Esophagus (tissue), 2 donors: ENCODE measurements around the gene RHOB. TPM values are rescaled to one million over a fixed set of nuclear protein-coding genes. Genes with fewer than 3 reads are reported as not detected.

Experiments used
- H3K27ac ChIP-seq, 2 donors: one replicate each; pipeline ENCODE4 v1.5.1; 2013; ENCODE audit warnings: low read depth in 2 of 2, mild to moderate bottlenecking in 2 of 2, inconsistent platforms in 1 of 2, low read length in 1 of 2, moderate library complexity in 1 of 2
- H3K27me3 ChIP-seq, 2 donors: one replicate each; pipeline ENCODE4 v1.6.1; 2013; ENCODE audit warnings: low read length in 2 of 2, control low read depth in 1 of 2, mild to moderate bottlenecking in 1 of 2; ENCODE audit not compliant: insufficient read depth in 2 of 2, control insufficient read depth in 1 of 2
- H3K36me3 ChIP-seq, 2 donors: one replicate each; pipeline ENCODE4 v1.6.1; 2013; ENCODE audit warnings: low read length in 1 of 2; ENCODE audit not compliant: control insufficient read depth in 2 of 2, insufficient read depth in 2 of 2
- H3K4me1 ChIP-seq, 2 donors: one replicate each; pipeline ENCODE4 v1.6.1; 2013; ENCODE audit warnings: low read length in 1 of 2; ENCODE audit not compliant: control insufficient read depth in 2 of 2, insufficient read depth in 2 of 2
- H3K4me3 ChIP-seq, 2 donors: one replicate each; pipeline ENCODE4 v1.5.1; 2013; ENCODE audit warnings: low read length in 2 of 2, mild to moderate bottlenecking in 2 of 2, low read depth in 1 of 2, moderate library complexity in 1 of 2
- H3K9me3 ChIP-seq, 2 donors: one replicate each; pipeline ENCODE4 v1.6.1; 2013; ENCODE audit warnings: mild to moderate bottlenecking in 2 of 2, low read depth in 1 of 2, low read length in 1 of 2, moderate library complexity in 1 of 2; ENCODE audit not compliant: control insufficient read depth in 2 of 2, insufficient read depth in 1 of 2
- WGBS, 2 donors: extraction: QIAGEN DNeasy Blood & Tissue Kit; methylation state at CpG; one replicate each; pipeline ENCODE4 v1.1.7; 2013; 5-methylcytosine and 5-hydroxymethylcytosine counted together
- polyA plus RNA-seq, 2 donors: library from polyadenylated mRNA; stranded (reverse); fragments of 200-250 nt; gene quantifications; one replicate each; pipeline ENCODE4 v1.2.3, GENCODE V29; 2013
- donor health status: healthy with polysubstance abuse.
- donor health status: Bipolar disorder and iron deficiency.

Gene RHOB
- polyA plus RNA-seq, 2 donors = 33.4 to 99.3 TPM

GRCh38 chr2:20428717-20429490 lies 18.0 kb upstream of the RHOB start:
- H3K27me3 ChIP-seq = no peaks in the 10 kb centered on the region
- no peak overlapping the region for H3K4me3 ChIP-seq
- H3K36me3 ChIP-seq = no peaks in the 10 kb centered on the region
- no peaks in the 10 kb centered on the region for H3K9me3 ChIP-seq
- no peak overlapping the region for H3K27ac ChIP-seq
- peaks cover 6 to 7% of the 10 kb centered on the region in 2 donors for H3K4me1 ChIP-seq
- 89% methylated on average over 11 of the region's 11 CpGs for WGBS, 2 donors

GRCh38 chr2:20429528-20429927 lies 17.3 kb upstream of the RHOB start:
- WGBS, 2 donors = 38 to 43% methylated on average over 1 of the region's 1 CpG
- H3K36me3 ChIP-seq = no peaks in the 10 kb centered on the region

GRCh38 chr2:20430035-20430434 lies 16.8 kb upstream of the RHOB start:
- H3K4me3 ChIP-seq = no peak overlapping the region
- no peaks in the 10 kb centered on the region for H3K27me3 ChIP-seq
- 75 to 82% methylated on average over 4 of the region's 4 CpGs for WGBS, 2 donors
- no peaks in the 10 kb centered on the region for H3K4me1 ChIP-seq
- no peaks in the 10 kb centered on the region for H3K36me3 ChIP-seq
- H3K9me3 ChIP-seq = no peaks in the 10 kb centered on the region
- H3K27ac ChIP-seq = no peak overlapping the region

More at GRCh38 chr2:20429528-20429927, 17.3 kb upstream of the RHOB start:
- no peak overlapping the region for H3K4me3 ChIP-seq
- H3K27me3 ChIP-seq = no peaks in the 10 kb centered on the region
- no peaks in the 10 kb centered on the region for H3K9me3 ChIP-seq
- peaks cover 2 to 5% of the 10 kb centered on the region in 2 donors for H3K4me1 ChIP-seq
- H3K27ac ChIP-seq = no peak overlapping the region

GRCh38 chr2:20430461-20431300 lies 16.2 kb upstream of the RHOB start:
- WGBS, 2 donors = 86 to 88% methylated on average over 7 of the region's 7 CpGs

GRCh38 chr2:20431301-20431698 lies 15.6 kb upstream of the RHOB start:
- Histone ChIP-seq H3K9me3 (no peaks in the 10 kb centered on the region), H3K27me3 (no peaks in the 10 kb centered on the region), H3K36me3 (no peaks in the 10 kb centered on the region), H3K4me1 (no peaks in the 10 kb centered on the region), H3K27ac (no peak overlapping the region), H3K4me3 (no peak overlapping the region)
- 98% methylated on average over 3 of the region's 3 CpGs for WGBS, 2 donors

More at GRCh38 chr2:20430461-20431300, 16.2 kb upstream of the RHOB start:
- Histone ChIP-seq H3K27ac (no peak overlapping the region), H3K36me3 (no peaks in the 10 kb centered on the region), H3K4me3 (no peak overlapping the region), H3K9me3 (no peaks in the 10 kb centered on the region), H3K4me1 (no peaks in the 10 kb centered on the region), H3K27me3 (no peaks in the 10 kb centered on the region)

GRCh38 chr2:20431772-20432171 lies 15.1 kb upstream of the RHOB start:
- no peaks in the 10 kb centered on the region for H3K36me3 ChIP-seq
- H3K9me3 ChIP-seq = no peaks in the 10 kb centered on the region
- no peaks in the 10 kb centered on the region for H3K4me1 ChIP-seq
- no peak overlapping the region for H3K4me3 ChIP-seq
- no peaks in the 10 kb centered on the region for H3K27me3 ChIP-seq
- 69 to 81% methylated on average over 5 of the region's 5 CpGs for WGBS, 2 donors
- no peak overlapping the region for H3K27ac ChIP-seq

GRCh38 chr2:20432714-20433113 lies 14.2 kb upstream of the RHOB start:
- Histone ChIP-seq H3K27me3 (no peaks in the 10 kb centered on the region), H3K36me3 (no peaks in the 10 kb centered on the region), H3K4me3 (no peak overlapping the region), H3K27ac (no peak overlapping the region), H3K4me1 (no peaks in the 10 kb centered on the region), H3K9me3 (no peaks in the 10 kb centered on the region)
- WGBS, 2 donors = 79 to 83% methylated on average over 5 of the region's 5 CpGs

- 90 to 93% methylated on average over 7 of the region's 7 CpGs for WGBS, 2 donors
- Histone ChIP-seq H3K4me3 (no peak overlapping the region), H3K4me1 (no peaks in the 10 kb centered on the region), H3K36me3 (no peaks in the 10 kb centered on the region), H3K27me3 (no peaks in the 10 kb centered on the region), H3K27ac (no peak overlapping the region), H3K9me3 (no peaks in the 10 kb centered on the region)
Measured at GRCh38 chr2:20433249-20433648, 13.6 kb upstream of the RHOB start.

- no peak overlapping the region for H3K27ac ChIP-seq
- H3K27me3 ChIP-seq = no peaks in the 10 kb centered on the region
- no peaks in the 10 kb centered on the region for H3K4me1 ChIP-seq
- no peaks in the 10 kb centered on the region for H3K9me3 ChIP-seq
- 88 to 93% methylated on average over 4 of the region's 4 CpGs for WGBS, 2 donors
- no peaks in the 10 kb centered on the region for H3K36me3 ChIP-seq
- H3K4me3 ChIP-seq = no peak overlapping the region
Measured at GRCh38 chr2:20433946-20434553, 12.8 kb upstream of the RHOB start.
